Measurements from ENCODE around the gene AKAP9.
"Not testable (repeated sequence)": the region's sequence is repeated elsewhere in the genome, so short reads cannot be mapped to it uniquely, and the experiment has no call there.

AKAP9 gene

DNA sequence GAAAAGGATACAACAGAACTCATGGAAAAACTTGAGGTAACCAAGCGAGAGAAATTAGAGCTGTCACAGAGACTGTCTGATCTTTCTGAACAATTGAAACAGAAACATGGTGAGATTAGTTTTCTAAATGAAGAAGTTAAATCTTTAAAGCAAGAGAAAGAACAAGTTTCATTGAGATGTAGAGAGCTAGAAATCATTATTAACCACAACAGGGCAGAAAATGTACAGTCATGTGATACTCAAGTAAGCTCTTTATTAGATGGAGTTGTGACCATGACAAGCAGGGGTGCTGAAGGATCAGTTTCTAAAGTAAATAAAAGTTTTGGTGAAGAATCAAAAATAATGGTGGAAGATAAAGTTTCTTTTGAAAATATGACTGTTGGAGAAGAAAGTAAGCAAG is 62.1 kb downstream of the AKAP9 start:
- no peaks in the 10 kb centered on the region for H3K4me1 Mint-ChIP-seq (ENCODE audit: low read depth)
- H3K27me3 Mint-ChIP-seq = no peaks in the 10 kb centered on the region
- intact Hi-C loops (cut with micrococcal nuclease) = no loop called here
- H3K27ac Mint-ChIP-seq = no peak overlapping the region
- H3K36me3 Mint-ChIP-seq (ENCODE audit: low read depth) = peaks cover 80% of the 10 kb centered on the region
- H3K4me3 Mint-ChIP-seq = no peak overlapping the region
- H3K9me3 Mint-ChIP-seq = peaks cover 9% of the 10 kb centered on the region

DNA sequence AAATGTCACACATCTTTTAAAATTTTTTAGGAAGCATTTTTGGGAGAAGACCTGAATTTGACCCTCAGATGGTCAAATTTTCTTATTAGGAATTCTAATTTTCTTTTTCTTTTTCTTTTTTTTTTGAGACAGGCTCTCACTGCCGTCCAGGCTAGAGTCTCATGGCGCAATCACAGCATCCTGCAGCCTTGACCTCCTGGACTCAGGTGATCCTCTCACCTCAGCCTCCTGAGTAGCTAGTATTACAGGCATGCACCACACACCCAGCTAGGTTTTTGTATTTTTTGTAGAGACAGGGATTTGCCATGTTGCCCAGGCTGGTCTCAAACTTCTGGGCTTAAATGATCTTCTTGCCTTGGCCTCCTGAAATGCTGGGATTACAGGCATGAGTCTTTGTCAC is 65.4 kb downstream of the AKAP9 start:
- Mint-ChIP-seq H3K27me3 (no peaks in the 10 kb centered on the region), H3K36me3 (ENCODE audit: low read depth) (peaks cover 82% of the 10 kb centered on the region), H3K4me3 (no peak overlapping the region), H3K4me1 (ENCODE audit: low read depth) (no peaks in the 10 kb centered on the region), H3K27ac (no peak overlapping the region), H3K9me3 (peaks cover 23% of the 10 kb centered on the region)
- intact Hi-C loops (cut with micrococcal nuclease) = no loop called here

DNA sequence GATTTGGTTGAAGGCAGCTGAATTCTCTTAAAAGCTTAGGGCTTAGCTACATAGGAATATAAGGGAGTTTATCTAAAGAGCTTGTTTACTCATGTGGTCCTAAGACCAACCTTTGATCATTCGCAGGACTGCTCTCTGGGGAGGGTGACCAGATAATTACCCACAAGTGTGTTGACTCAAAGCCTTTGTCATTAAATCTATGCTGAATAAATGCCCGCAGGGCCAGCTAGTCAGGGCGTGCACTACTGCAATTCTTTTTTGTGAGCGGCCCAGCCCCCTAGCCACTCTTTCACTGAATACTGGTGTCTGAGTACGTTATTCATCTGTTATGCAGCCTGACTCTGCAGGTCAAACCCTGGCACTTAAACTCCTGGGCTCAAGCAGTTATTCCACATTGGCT is 69.6 kb downstream of the AKAP9 start:
- H3K36me3 Mint-ChIP-seq (ENCODE audit: low read depth) = peaks cover 86% of the 10 kb centered on the region
- no peak overlapping the region for H3K27ac Mint-ChIP-seq
- H3K27me3 Mint-ChIP-seq = no peaks in the 10 kb centered on the region
- H3K9me3 Mint-ChIP-seq = peaks cover 23% of the 10 kb centered on the region
- intact Hi-C loops (cut with micrococcal nuclease) = no loop called here
- H3K4me1 Mint-ChIP-seq (ENCODE audit: low read depth) = no peaks in the 10 kb centered on the region
- H3K4me3 Mint-ChIP-seq = no peak overlapping the region

DNA sequence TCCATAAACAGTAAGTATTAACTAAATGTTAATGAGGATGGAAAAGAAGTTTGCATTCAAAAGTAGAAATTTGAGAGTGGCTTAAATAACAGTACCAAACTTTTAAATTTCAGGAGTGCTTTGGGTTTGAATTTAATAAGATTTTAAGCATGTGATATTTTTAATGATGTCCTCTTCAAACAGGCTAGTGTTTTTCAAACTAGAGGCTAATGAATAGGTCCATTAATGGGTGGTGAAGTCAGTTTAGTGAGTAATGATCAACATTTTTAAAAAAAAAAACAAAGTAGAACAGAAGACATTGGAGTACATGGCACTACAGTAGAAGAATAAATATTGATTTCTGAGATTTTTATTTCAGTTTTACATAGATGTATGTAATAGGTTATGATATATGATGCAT is 72.9 kb downstream of the AKAP9 start:
- intact Hi-C loops (cut with micrococcal nuclease) = no loop called here
- no peaks in the 10 kb centered on the region for H3K27me3 Mint-ChIP-seq
- H3K36me3 Mint-ChIP-seq (ENCODE audit: low read depth) = peaks cover 80% of the 10 kb centered on the region
- H3K9me3 Mint-ChIP-seq = peaks cover 14% of the 10 kb centered on the region
- H3K4me1 Mint-ChIP-seq (ENCODE audit: low read depth) = no peaks in the 10 kb centered on the region
- no peak overlapping the region for H3K27ac Mint-ChIP-seq
- H3K4me3 Mint-ChIP-seq = no peak overlapping the region

DNA sequence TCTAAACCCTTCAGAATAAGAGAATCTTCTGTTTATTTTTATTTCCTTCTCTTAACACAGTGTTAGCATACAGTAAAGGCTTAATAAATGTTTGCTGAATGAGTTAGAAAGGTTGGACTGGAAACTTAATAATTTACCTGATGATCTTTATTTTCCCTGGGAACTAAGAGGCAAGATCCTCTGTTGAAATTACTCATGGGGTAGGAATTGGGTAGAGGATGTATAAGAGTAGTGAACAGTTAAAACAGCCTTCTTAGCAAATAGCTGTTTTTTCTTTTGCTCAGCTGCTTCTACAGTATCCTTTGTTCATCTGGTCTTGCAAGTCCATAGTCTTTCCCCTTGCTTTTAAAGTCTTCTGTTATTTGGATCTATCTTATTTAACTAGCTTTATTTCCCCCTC is 80.0 kb downstream of the AKAP9 start:
- intact Hi-C loops (cut with micrococcal nuclease) = no loop called here
- H3K27ac Mint-ChIP-seq = no peak overlapping the region
- no peaks in the 10 kb centered on the region for H3K27me3 Mint-ChIP-seq
- H3K36me3 Mint-ChIP-seq (ENCODE audit: low read depth) = peaks cover 69% of the 10 kb centered on the region
- peaks cover 1% of the 10 kb centered on the region for H3K9me3 Mint-ChIP-seq
- H3K4me1 Mint-ChIP-seq (ENCODE audit: low read depth) = no peaks in the 10 kb centered on the region
- H3K4me3 Mint-ChIP-seq = no peak overlapping the region

DNA sequence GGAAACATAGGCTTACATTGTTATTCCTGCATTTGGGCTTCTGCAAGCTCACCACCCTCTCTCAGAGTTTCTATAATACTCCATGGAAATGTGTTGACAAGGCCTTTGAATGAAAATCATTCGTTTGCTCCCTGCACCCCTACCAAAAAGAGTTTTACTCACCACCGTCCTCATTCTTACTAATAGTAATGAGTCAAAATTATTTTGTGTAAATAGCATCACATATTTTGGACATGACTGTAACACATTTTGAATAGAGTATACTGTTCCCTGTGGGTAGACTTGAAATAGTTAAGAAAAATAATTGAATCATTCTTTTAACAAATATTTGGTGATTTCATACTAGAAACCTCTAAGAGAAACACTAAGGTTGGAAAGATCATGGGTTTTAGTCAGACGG is 84.6 kb downstream of the AKAP9 start:
- H3K9me3 Mint-ChIP-seq = peaks cover 13% of the 10 kb centered on the region
- no peak overlapping the region for H3K27ac Mint-ChIP-seq
- no peaks in the 10 kb centered on the region for H3K27me3 Mint-ChIP-seq
- no peak overlapping the region for H3K4me3 Mint-ChIP-seq
- intact Hi-C loops (cut with micrococcal nuclease) = no loop called here
- no peaks in the 10 kb centered on the region for H3K4me1 Mint-ChIP-seq (ENCODE audit: low read depth)
- H3K36me3 Mint-ChIP-seq (ENCODE audit: low read depth) = peaks cover 65% of the 10 kb centered on the region

DNA sequence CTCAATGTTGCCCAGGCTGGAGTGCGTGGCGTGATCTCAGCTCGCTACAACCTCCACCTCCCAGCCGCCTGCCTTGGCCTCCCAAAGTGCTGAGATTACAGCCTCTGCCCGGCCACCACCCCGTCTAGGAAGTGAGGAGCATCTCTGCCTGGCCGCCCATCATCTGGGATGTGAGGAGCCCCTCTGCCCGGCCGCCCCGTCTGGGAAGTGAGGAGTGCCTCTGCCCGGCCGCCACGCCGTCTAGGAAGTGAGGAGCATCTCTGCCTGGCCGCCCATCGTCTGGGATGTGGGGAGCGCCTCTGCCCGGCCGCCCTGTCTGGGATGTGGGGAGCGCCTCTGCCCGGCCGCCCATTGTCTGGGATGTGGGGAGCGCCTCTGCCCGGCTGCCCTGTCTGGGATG is 86.0 kb downstream of the AKAP9 start:
- H3K27ac Mint-ChIP-seq; H3K4me1 Mint-ChIP-seq (ENCODE audit: low read depth); H3K27me3 Mint-ChIP-seq; intact Hi-C loops (cut with micrococcal nuclease); H3K4me3 Mint-ChIP-seq: not testable (repeated sequence)
- Mint-ChIP-seq H3K36me3 (ENCODE audit: low read depth) (peaks cover 62% of the 10 kb centered on the region), H3K9me3 (peaks cover 13% of the 10 kb centered on the region)

DNA sequence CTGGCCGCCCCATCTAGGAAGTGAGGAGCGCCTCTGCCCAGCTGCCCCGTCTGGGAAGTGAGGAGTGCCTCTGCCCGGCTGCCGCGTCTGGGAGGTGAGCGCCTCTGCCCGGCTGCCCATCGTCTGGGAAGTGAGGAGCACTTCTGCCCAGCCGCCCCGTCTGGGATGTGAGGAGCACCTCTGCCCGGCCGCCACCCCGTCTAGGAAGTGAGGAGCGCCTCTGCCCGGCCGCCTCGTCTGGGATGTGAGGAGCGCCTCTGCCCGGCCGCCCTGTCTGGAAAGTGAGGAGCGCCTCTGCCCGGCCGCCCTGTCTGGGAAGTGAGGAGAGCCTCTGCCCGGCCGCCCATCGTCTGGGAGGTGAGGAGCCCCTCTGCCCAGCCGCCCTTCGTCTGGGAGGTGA is 86.5 kb downstream of the AKAP9 start:
- Mint-ChIP-seq H3K9me3 (peaks cover 13% of the 10 kb centered on the region), H3K36me3 (ENCODE audit: low read depth) (peaks cover 58% of the 10 kb centered on the region)
- H3K27me3 Mint-ChIP-seq; intact Hi-C loops (cut with micrococcal nuclease); H3K4me1 Mint-ChIP-seq (ENCODE audit: low read depth); H3K27ac Mint-ChIP-seq; H3K4me3 Mint-ChIP-seq: not testable (repeated sequence)

DNA sequence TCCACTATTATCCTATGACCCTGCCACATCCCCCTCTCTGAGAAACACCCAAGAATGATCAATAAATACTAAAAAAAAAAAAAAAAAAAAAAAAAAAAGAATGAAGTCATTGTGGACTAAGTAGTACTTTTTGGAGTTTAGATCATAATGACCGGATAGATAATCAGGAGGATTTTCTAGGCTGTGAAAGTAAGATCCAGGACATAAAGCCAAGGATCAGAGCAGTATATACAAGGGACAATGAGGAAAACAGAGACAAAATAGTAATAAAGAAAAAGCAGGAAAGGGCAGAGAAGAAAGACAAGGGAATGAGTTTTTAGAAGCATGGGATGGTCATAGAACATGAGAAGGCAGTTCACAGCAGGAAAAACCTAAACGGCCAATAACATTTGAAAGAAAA is 87.6 kb downstream of the AKAP9 start:
- H3K36me3 Mint-ChIP-seq (ENCODE audit: low read depth) = peaks cover 50% of the 10 kb centered on the region
- H3K27me3 Mint-ChIP-seq = no peaks in the 10 kb centered on the region
- peaks cover 13% of the 10 kb centered on the region for H3K9me3 Mint-ChIP-seq
- H3K27ac Mint-ChIP-seq = no peak overlapping the region
- H3K4me1 Mint-ChIP-seq (ENCODE audit: low read depth) = no peaks in the 10 kb centered on the region
- no peak overlapping the region for H3K4me3 Mint-ChIP-seq
- intact Hi-C loops (cut with micrococcal nuclease) = no loop called here

DNA sequence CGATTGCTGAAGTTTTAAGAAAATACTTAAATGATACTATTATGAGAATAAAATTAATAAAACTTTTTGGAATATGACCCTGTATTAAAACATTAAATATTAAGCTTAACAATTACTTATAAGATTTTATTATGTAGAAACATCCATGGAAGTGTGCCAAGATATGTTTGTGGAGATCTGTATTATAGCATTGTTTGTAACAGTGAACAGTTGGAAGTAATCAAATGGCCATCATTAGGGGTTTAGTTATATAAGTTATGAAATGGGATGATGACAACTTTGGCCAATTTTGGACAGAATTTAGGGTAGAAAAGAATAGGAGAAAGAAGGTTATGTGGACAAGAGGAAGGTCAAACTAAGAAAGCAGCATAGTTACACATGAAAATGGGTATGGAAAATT is 88.0 kb downstream of the AKAP9 start:
- intact Hi-C loops (cut with micrococcal nuclease) = no loop called here
- Mint-ChIP-seq H3K9me3 (peaks cover 13% of the 10 kb centered on the region), H3K27me3 (no peaks in the 10 kb centered on the region), H3K27ac (no peak overlapping the region), H3K4me3 (no peak overlapping the region), H3K4me1 (ENCODE audit: low read depth) (no peaks in the 10 kb centered on the region), H3K36me3 (ENCODE audit: low read depth) (peaks cover 47% of the 10 kb centered on the region)

DNA sequence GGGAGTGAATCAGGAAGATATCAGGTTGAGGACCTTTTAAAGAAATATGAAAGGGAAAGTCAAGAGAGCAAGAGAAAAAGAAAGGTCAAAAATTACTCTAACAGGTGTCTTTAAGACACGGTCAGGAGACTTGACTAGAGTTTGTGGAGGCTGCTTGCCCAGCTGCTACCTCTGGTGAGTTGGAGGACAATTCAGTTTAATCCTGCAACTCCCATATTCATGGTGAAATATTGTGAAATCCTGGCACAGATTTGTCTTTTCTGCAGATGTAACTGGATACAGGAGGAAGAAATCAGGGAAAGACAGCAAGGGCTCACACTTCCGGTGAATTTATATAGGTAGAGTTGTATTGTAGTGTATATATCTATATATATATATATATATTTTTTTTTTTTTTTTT is 93.5 kb downstream of the AKAP9 start:
- Mint-ChIP-seq H3K36me3 (ENCODE audit: low read depth) (peaks cover 44% of the 10 kb centered on the region), H3K27ac (no peak overlapping the region), H3K4me1 (ENCODE audit: low read depth) (no peaks in the 10 kb centered on the region), H3K27me3 (no peaks in the 10 kb centered on the region), H3K4me3 (no peak overlapping the region), H3K9me3 (no peaks in the 10 kb centered on the region)
- intact Hi-C loops (cut with micrococcal nuclease) = no loop called here

DNA sequence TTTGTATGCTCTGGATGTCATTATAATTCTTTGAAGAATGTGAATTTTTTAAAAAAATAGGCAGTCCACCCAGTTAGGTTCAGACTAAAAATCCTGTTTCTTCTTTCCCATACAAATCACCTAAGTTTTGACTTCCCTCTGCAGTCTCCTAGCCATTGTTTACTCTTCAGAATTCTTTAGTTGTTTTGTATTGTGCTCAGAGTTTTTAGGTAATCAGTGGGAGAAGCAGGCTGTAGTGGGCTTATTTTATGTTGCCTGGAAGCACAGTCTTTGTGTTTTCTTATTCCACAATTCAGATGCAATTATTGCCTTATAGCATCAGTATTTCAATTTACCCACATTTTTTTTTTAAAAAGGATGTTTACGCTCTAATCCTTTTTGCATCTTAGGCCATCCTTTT is 94.9 kb downstream of the AKAP9 start:
- H3K4me3 Mint-ChIP-seq = no peak overlapping the region
- no peaks in the 10 kb centered on the region for H3K9me3 Mint-ChIP-seq
- H3K27me3 Mint-ChIP-seq = no peaks in the 10 kb centered on the region
- intact Hi-C loops (cut with micrococcal nuclease) = no loop called here
- no peak overlapping the region for H3K27ac Mint-ChIP-seq
- peaks cover 43% of the 10 kb centered on the region for H3K36me3 Mint-ChIP-seq (ENCODE audit: low read depth)
- no peaks in the 10 kb centered on the region for H3K4me1 Mint-ChIP-seq (ENCODE audit: low read depth)

DNA sequence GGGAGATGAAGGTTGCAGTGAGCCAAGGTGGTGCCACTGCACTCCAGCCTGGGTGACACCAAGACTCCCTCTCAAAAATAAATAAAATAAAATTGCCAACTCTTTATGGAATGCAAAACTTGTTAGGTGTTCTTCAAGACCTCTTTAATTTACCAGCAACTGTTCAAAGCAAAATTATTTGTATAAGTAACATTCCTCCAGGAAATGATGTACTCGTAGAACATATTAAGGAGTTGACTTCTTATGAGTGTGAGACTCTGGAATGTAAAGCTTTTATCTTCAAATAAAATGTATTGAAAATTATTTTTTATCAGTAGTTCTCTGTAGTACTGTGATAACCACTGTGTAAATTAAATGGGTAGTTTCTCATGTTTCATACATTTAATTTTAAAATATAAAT is 99.2 kb downstream of the AKAP9 start:
- intact Hi-C loops (cut with micrococcal nuclease) = no loop called here
- H3K9me3 Mint-ChIP-seq = no peaks in the 10 kb centered on the region
- no peaks in the 10 kb centered on the region for H3K4me1 Mint-ChIP-seq (ENCODE audit: low read depth)
- no peak overlapping the region for H3K27ac Mint-ChIP-seq
- no peak overlapping the region for H3K4me3 Mint-ChIP-seq
- no peaks in the 10 kb centered on the region for H3K27me3 Mint-ChIP-seq
- peaks cover 50% of the 10 kb centered on the region for H3K36me3 Mint-ChIP-seq (ENCODE audit: low read depth)

DNA sequence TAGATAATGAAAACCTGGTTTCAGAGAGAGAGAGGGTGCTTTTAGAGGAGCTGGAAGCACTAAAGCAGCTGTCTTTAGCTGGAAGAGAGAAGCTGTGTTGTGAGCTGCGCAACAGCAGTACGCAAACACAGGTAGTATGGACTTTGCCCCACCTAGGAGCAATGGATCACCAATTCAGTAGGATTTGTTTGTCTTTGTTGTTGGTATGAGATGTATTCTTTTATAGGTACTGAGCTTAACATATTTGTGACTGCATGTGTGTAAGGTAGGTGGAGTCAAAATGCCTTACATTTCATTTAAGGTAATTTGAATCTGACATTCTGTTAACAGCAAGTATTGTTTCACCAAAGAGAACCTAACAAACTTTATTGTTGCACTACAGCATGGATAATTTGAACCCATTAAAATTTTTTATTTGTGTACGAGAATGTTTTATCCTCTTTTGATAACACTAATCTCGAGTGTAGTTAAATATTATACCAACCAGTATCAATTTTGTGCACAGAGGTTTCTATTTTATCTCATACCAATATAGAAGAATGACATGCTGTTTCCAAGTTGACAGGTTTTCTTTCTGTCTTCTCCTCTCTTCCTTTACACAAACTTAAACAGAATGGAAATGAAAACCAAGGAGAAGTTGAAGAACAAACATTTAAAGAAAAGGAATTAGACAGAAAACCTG is 101.5 kb downstream of the AKAP9 start:
- Mint-ChIP-seq H3K9me3 (no peaks in the 10 kb centered on the region), H3K4me3 (no peak overlapping the region), H3K4me1 (ENCODE audit: low read depth) (no peaks in the 10 kb centered on the region), H3K27ac (no peak overlapping the region), H3K27me3 (no peaks in the 10 kb centered on the region), H3K36me3 (ENCODE audit: low read depth) (peaks cover 57% of the 10 kb centered on the region)
- intact Hi-C loops (cut with micrococcal nuclease) = no loop called here

DNA sequence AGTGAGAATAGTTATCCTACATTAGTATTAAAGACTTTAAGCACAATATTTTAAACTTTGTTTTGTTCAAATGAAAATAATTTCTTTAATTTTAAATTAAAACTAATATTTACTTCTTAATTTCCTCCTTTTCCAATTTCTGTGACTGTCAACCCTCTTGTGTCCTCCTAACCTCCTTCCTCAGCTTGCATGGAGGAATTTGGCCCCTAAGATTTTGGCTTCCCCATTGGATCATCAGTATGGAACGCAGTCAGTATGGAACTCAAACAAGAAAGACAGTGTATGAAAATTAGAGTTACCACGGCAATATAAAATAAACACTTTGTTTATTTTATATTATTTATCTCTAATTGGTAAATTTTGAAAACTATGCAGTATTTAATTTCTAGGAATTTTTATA is 102.4 kb downstream of the AKAP9 start:
- intact Hi-C loops (cut with micrococcal nuclease) = no loop called here
- H3K4me1 Mint-ChIP-seq (ENCODE audit: low read depth) = no peaks in the 10 kb centered on the region
- H3K36me3 Mint-ChIP-seq (ENCODE audit: low read depth) = peaks cover 58% of the 10 kb centered on the region
- no peak overlapping the region for H3K4me3 Mint-ChIP-seq
- no peaks in the 10 kb centered on the region for H3K9me3 Mint-ChIP-seq
- H3K27ac Mint-ChIP-seq = no peak overlapping the region
- no peaks in the 10 kb centered on the region for H3K27me3 Mint-ChIP-seq
